GM19455 (cell line): Measurements from ENCODE around the gene XPO6.

Source experiments
- ATAC-seq: cut with Tn5 transposase; IDR thresholded peaks from one replicate; pipeline ENCODE4 v1.9.1; 2021; ENCODE audit not compliant: unreplicated experiment

Gene XPO6

DNA sequence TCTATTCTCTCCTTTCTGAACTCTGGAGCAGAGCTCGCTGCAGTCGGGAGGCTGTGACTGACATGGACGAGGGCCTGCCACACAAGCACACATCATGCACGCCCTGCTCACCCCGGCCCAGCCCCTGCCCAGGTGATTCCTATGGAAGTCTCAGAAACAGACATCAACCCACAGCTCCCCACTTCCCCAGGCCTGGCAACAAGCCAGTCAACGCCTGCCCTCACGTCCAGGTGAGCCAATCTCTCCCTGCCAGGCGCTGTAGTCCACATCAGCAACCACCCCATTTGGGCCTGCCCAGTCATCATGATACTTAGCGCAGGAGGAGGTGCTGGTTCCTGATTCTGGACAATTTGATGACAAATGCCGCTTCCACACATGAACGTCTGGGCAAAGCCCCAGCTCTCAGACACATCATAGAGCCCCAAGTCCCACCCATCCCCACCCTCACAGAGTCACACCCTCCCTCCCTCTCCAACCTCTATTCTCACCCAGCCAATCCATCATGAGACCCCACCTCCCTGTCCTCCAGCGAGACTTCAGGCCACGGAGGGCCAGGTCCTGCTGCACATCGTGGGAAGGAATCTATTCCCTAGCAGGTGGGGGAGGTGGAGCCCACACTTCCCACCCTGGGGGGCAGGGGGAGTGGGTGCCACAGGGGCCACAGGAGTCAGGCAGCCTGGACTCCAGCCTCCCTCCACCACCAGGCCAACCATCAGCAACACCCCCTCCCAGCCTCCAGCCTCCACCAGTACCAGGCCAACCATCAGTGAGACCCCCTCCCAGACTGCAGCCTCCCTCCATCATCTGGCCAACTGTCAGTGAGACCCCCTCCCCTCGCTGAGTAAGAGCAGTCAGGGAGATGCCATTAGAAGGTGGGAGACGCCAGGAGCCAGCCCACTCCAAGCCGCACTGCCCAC lies 114.5 kb downstream of the XPO6 start:
- ATAC-seq = no peak

DNA sequence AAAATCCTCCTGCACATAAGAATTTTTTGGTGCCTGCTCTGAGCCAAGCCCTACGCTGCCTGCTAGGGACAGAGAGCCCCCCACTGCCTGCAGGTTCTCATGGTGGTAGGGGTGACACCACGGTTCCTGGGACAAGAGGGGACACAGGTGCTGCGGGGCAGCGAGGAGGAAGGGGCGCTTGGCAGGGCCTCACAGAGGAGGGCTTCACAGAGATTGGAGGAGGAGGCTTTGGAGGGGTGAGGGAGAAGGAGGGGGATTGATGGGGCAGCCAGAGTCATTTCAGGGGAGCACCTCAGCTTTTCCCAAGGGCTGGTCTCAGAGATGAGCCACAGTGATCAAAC lies 118.4 kb downstream of the XPO6 start:
- ATAC-seq = no peak

DNA sequence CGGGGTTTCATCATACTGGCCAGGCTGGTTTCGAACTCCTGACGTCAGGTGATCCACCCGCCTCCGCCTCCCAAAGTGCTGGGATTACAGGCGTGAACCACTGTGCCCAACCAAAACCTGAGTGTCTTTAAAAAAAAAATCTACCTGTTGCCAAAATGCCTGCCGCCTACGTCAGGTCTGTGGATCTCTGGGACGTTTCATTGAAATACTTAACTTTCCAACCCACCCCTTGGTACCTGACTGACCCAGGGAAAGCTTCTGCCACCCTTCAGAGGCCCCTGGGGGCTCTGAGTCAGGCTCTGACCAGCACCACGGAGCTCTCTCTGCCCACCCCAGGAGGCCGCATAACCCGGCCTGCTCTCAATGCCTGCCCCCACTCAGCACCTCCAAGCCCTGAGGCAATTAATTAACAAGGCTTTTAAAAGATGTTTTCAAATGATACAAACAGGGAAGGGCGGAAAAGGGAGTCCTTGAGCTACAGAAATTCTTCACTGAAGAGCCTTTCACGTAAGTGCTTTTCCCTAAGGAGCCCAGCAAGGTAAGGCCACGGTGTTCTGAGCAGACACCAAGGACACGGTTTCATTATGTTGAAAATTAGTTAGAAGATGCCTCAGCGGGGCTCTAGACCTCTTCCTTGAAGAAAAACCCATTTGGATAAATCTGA lies 118.9 kb downstream of the XPO6 start:
- no peak for ATAC-seq

DNA sequence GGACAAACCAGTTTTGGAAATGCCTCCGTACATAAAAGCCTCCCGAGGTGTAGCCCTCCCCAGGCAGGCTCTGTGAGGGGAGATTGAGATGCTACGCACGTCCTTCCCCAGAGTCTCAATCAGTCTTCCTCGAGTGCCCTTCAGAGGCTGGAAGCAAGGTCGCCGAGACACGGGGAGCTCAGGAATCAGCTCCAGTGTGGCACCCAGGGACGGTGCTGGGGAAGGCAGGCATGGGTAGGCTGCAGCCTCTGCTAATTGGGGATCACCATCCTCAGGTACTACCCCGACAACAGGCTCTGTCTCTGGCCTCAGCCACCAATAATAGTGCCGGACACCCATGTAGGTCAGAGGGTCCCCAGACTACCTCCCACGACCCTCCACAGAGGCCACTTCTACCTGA lies 120.1 kb downstream of the XPO6 start:
- ATAC-seq = no peak

DNA sequence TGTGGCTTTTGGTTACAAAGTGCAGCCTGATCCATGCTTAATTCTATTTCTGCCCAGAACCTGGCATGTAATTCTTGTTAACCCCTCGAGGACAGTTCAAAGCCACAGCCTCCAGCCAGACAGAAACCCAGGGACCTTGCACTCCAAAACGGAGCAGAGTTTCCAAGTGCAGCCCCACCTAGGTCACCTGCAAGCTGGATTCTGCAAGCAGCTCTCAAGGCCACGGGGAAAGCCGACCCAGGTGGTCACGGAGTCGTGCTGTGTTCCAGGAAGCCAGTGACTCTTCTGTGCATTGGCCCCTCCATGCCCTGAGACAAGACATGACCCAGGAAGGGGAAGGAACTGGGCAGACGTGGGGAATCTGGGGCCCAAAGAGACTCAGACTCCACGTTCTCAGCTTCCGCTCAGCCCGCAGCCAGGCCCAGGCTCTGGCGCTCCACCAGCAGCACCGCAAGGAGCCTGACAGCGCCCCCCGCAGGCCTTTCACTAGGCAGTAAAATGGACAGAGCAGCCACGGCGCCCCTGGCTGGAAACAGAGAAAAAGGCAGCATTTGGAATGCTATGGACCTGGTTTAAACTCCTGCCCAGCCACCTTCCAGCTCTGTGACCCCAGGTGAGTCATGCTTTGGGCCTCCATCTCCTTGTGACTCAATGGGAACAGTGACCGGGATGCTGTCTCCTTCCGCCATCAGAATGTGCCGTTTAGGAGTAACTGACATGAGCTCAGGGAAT lies 121.0 kb downstream of the XPO6 start:
- no peak for ATAC-seq

DNA sequence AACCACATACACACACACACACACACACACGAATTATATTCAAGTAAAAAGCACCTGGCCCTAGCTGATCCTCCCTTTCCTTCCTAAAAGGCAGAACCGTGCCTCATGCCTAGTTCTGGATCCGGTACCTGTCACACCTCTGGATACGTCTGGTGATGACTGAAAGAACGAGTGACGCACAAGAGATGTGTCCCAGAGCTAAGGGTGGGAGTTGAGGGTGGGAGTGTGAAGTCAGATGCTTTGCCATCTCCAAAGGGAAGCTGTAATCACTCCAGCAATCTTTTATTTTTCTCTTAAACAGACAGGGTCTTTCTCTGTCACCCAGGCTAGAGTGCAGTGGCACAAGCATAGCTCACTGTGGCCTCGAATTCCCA lies 121.8 kb downstream of the XPO6 start:
- ATAC-seq = no peak

DNA sequence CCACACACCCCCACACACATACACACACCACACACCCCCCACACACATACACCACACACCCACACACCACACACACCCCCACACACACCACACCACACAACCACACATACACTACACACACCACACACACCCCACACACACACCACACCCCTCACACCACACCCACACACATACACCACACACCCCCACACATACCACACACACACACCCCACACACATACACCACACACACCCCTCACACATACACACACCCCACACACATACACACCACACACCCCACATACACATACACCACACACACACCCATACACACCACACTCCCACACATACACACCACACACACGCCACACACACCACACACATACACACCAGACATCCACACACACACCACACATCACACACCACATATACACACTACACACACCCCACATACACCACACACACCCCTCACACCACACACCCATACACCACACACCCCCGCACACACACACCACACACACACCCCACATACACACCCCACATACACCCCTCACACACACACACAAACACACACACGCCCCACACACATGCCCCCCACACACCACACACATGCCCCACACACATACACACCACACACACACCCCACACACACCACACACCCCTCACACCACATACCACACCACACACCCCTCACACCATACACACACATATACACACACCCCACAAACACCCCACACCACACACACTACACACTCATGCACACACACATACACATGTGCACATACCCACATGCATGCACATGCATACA lies 122.4 kb downstream of the XPO6 start:
- ATAC-seq = no peak

DNA sequence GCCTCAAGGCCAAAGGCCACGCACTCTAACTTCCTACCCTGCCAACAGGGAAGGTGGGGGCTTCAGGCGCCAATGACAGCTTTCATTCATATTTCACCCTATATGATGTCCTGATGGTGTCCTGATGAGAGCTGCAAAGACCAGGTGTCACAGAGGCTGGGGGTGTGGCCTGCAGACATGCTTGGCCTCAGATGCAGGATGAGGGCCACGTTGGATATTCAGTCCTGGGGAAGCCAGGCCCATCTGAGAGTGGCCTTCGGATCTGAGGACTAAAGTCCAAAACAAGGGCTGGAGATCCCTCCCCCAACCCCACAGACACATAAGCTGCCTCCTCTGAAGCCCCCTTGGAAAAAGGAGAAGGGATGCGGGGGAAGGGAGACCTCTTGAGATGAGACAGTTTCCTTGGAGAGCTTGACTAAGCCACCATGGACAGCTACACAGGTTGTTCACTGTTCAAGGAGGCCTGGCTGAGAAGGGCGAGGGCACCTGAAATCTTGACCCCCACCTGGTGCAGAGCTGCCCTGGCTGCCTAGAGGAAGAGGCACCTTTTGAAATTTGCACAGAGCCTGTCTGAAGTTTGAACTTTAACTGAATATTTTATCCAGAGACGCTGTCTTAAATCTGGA lies 124.0 kb downstream of the XPO6 start:
- ATAC-seq = no peak

DNA sequence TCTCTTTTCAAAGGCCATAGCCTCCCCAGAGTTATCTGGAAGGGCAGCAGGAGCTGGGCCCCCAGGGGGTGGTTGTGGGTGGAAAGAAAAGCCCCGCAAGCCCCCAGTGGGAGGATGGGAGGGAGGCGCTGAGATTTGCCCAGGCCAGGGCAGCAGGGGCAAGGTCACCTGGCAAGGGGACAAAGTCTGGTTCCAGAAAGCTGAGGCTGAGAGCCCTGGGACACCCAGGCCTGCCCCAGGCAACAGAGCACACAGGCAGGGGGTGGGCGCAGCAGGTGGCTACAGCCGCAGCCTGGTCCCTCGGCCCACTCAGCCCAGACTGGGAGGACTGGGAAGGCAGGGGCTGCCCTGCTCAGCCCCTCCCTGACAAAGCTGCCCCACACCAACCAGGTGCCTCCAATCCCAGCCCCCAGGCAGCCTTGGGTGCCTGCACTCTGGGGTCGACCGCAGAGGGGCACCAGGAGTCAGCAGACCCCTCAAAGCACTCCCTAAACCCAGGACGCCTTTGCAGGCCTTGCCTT lies 124.6 kb downstream of the XPO6 start:
- ATAC-seq = no peak

DNA sequence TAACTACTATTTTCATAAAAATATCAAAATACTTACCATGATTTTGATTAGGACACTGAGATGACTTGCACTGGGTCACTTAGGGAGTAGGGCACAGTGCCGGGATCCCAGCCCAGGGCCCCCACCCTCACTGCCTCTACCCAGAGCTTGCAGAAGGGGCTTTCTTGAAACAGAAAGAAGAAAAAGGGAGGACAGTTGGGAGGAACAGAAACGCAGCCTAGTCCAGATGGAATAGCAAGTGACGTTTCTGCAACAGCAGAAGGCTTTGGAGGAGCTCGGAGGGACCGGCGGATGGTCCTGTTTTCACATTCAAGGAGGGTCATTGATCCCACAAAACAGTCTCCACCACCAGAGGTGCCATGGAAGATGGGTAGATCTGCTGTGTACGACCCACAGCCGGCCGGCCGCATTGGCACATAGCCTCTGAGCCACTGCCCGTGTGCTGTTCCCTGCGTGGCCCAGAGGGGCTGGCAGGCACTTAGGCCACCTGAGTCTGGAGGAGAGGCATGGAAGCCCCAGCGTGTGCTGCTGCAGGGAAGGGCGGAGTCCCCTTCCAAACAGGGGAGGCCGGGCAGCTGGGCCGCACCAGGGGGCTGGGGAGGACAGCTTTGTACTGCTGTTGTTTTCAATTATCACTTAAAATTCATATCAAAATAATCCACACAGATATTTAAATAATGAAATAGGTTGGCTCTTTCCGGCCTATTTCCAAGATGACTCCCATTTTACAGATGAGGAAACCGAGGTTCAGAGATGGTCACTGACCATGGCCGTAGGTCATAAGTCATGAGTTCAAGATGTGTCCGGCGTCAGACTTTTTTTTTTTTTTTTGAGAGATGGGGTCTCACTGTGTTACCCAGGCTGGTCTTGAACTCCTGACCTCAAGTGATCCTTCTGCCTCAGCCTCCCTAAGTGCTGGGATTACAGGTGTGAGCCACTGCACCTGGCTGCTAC lies 125.3 kb downstream of the XPO6 start:
- ATAC-seq = no peak

DNA sequence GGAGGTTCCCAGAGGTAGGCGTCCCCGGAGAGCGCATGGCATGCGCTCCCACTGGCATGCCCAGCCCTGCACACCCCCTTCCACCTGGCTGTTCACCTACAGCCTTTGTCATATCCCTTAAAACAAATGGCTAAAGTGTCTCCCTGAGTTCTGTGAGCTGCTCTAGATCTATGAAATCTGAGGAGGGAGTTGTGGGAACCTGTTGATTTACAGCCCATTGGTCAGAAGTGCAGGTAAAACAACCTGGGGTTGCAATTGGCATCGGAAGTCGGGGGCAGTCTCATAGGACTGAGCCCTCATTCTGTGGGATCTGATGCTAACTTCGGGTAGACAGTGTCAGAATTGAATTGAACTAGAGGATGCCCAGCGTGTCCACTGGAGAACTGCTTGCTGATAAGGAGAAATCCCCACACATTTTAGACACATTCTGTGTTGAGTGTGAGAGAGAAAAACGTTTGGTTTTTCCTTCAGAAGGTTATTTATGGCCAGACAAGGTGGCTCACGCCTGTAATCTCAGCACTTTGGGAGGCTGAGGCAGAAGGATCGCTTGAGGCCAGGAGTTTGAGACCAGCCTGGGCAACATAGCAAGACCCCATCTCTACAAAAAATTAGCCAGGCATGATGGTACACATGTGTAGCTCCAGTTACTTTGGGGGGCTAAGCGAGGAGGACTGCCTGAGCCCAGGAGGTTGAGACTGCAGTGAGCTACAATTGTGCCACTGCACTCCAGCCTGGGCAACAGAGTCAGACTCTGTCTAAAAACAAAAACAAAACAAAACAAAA lies 126.2 kb downstream of the XPO6 start:
- ATAC-seq = no peak

DNA sequence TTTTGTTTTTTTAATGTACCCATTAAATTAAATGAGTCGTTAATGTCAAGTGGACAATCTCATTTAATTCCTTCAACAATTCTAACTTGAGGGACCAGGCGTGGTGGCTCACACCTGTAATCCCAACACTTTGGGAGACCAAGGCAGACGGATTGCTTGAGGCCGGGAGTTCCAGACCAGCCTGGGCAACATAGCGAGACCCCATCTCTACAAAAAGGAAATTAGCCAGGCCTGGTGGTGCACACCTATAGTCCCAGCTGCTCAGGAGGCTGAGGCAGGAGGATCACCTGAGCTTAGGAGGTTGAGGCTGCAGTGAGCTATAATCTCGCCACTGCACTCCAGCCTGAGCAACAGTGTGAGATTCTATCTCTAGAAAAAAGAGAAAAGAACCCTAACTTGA lies 127.6 kb downstream of the XPO6 start:
- no peak for ATAC-seq

DNA sequence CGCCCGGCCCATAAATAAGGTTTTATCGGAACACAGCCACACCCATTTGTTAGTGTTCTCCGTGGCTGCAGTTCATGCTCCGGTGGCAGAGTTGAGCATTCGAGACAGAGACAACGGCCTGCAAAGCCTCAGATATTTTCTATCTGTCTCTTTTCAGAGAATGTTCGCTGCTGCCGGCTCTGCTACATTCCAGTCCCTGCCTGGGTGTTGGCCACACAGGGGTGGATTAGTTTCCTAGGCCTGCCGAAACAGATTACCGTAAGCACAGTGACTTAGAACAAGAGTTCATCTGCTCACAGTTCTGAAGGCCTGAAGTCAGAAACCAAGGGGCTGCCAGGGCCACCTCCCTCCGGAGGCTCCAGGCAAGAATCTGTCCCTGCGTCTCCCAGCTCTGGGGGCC lies 129.1 kb downstream of the XPO6 start:
- ATAC-seq = no peak

DNA sequence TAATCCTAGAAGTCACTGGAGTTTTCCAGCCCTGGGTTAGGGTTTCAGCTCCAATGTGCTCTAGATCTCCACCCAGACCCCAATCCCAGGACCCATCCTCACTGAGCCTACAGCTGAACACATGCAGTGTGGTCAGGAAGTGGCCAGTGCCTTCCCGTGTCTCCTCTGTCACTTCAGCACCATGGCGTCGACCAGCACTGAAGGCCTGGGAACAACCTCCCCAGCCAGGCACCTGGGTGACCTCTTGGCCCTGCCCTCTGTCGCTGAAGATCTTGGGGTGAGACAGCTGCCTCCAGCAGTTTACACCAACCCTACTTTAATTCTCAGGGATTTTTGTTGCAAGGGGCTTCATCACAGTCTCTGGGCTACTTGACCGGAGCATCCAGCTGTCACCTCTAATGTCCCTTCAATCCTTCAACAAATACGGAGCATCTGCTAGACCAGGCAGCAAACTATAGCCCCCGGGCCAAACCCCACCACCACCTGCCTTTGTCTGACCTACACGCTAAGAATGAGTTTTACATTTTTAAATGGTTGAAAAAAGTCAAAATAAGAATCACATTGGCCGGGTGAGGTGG lies 130.3 kb downstream of the XPO6 start:
- no peak for ATAC-seq

DNA sequence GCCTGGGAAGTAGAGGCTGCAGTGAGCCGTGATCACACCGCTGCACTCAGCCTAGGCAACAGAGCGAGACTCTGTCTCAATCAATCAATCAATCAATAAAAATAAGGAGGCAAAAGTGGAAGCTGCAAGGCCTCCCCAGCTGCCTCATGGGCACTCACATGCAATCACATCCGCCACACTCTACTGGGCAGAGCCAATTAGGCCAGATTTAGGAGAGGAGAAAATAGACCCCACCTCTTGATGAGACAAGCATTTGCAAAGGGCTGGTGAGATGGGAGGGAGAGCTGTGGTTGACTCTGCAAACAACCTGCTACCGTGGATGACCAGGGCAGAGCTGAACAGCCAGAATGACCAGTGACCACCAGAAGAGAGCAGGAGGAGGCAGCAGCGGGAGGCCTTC lies 133.5 kb downstream of the XPO6 start:
- no peak for ATAC-seq

DNA sequence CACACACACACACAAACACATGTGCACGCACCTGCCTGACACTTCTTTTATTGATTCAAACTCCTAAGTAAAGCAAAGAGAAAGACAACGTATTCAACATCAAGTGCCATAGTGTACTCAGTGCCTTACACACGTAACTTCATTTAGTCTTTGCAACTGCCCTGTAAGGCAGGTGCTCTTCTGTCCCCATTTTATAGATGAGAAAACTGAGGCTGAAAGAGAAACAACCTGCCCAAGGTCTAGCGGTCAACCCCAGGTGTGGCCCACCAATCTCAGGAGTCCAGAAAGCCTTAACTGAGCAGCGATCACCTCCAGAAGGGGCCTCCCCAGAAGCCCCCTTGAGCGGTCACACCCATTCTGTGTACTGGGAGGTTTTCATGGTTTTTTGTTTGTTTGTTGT lies 137.9 kb downstream of the XPO6 start:
- ATAC-seq = no peak

DNA sequence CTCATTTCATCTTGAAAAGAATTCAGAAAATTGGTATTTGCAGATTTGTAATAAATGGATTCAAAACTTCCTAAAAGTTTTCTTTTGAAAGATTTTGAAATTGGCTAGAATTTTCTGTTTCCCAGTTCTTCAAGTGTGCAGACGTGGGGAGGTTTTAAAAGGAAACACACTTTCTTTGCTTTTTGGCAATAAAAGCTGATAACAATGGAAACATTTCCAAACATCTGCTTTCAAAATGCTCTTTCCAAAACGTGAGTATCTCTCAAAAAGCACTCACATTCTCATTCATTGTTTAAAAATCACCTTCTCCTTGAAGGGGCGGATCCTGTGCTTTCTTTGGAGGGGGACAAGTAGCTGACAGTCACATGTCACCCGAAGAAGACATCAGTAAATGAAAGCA lies 139.7 kb downstream of the XPO6 start:
- no peak for ATAC-seq
